Mucosa of stomach (tissue), 1 donor: Measurements from ENCODE around the gene SCO1.
A peak's percentile ranks its signal among the peaks of the same experiment; 100 is the strongest.
"Not testable (repeated sequence)": the region's sequence is repeated elsewhere in the genome, so short reads cannot be mapped to it uniquely, and the experiment has no call there.

Source experiments
- H3K27me3 ChIP-seq: one replicate; pipeline ENCODE4 v1.7.0; 2013; ENCODE audit warnings: mild to moderate bottlenecking, low read length; ENCODE audit not compliant: control insufficient read depth, insufficient read depth
- H3K36me3 ChIP-seq: one replicate; pipeline ENCODE4 v1.7.0; 2013; ENCODE audit warnings: low read length; ENCODE audit not compliant: control insufficient read depth, insufficient read depth
- H3K4me1 ChIP-seq: one replicate; pipeline ENCODE4 v1.7.0; 2013; ENCODE audit warnings: mild to moderate bottlenecking, low read length; ENCODE audit not compliant: control insufficient read depth, insufficient read depth
- H3K4me3 ChIP-seq: one replicate; pipeline ENCODE4 v1.7.0; 2013; ENCODE audit warnings: low read length
- H3K9ac ChIP-seq: one replicate; pipeline ENCODE4 v1.7.0; 2013; ENCODE audit warnings: mild to moderate bottlenecking, low read length, moderate library complexity
- H3K9me3 ChIP-seq: one replicate; pipeline ENCODE4 v1.7.0; 2013; ENCODE audit warnings: mild to moderate bottlenecking, low read length, moderate library complexity; ENCODE audit not compliant: control insufficient read depth
- donor health status: Pancreatic carcinoma.

Gene SCO1

DNA sequence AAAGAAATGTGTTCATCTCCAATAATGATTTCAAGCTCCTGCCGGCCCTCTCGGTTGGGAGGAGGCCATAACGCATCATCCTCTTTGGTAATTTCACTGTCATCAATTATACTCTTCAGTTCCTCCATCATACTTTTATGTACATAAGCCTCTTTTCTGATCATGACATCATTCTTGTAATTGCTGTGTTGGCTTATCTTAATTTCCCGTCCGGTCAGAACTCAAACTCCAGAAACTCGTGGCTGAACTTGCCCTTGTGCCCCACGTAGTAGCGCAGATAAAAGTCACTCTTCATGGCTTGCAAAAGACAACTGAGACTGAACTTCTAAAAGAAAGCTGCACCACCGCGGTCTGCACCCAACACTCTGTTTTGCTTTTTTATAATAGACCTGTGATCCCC lies 18.9 kb upstream of the SCO1 start:
- no peaks in the 10 kb centered on the region for H3K9me3 ChIP-seq
- peaks cover 7% of the 10 kb centered on the region for H3K36me3 ChIP-seq
- H3K27me3 ChIP-seq = no peaks in the 10 kb centered on the region
- H3K4me3 ChIP-seq = no peak overlapping the region
- no peak overlapping the region for H3K9ac ChIP-seq
- H3K4me1 ChIP-seq = no peaks in the 10 kb centered on the region

- no peaks in the 10 kb centered on the region for H3K4me1 ChIP-seq
- H3K36me3 ChIP-seq = peaks cover 7% of the 10 kb centered on the region
- H3K9ac ChIP-seq = no peak overlapping the region
- H3K4me3 ChIP-seq = no peak overlapping the region
- no peaks in the 10 kb centered on the region for H3K27me3 ChIP-seq
- no peaks in the 10 kb centered on the region for H3K9me3 ChIP-seq
These were observed 16.0 kb upstream of the SCO1 start for GRCh38 chr17:10713318-10713717.

DNA sequence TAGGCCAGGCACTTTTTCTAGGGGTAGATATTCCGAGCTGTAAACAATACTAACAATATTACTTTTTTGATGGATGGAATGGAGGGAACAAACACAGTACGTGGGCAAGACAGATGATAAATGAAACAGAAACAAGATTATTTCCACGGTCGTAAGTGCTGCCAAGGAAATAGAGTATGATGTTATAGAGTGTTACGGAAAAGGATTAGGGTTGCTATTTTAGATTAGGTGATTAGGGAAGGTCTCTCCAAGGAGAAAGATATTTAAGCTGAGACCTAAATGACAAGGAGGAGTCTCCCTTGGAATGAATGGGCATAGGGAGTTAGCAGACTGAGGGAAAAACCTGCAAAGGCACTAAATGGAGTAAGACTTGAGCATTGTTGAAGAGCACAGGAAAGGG lies 8.4 kb upstream of the SCO1 start:
- Histone ChIP-seq H3K27me3 (no peaks in the 10 kb centered on the region), H3K4me3 (no peak overlapping the region), H3K36me3 (peaks cover 8% of the 10 kb centered on the region), H3K9ac (no peak overlapping the region), H3K4me1 (no peaks in the 10 kb centered on the region), H3K9me3 (no peaks in the 10 kb centered on the region)

DNA sequence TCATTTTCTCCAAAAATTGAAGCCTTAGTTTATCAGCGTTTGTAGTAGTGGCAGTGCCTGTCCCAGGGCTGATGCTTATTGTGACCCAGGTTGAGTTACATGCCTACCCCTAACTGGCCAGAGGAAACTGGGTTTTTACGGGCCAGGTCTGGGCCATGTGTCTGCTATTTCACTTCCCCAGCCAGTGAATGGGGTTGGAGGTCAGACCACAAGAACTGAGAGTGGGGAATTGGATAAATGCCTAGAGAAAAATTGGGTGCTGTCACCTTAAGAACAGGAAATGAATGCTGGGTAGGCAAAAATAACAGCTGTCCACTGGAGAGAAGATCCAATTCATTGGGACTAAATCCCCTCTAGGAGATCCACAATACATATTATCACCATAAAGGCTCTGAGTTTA lies 5.2 kb upstream of the SCO1 start:
- no peaks in the 10 kb centered on the region for H3K9me3 ChIP-seq
- peaks cover 5% of the 10 kb centered on the region for H3K4me1 ChIP-seq
- H3K27me3 ChIP-seq = no peaks in the 10 kb centered on the region
- no peak overlapping the region for H3K9ac ChIP-seq
- H3K4me3 ChIP-seq = no peak overlapping the region
- peaks cover 5% of the 10 kb centered on the region for H3K36me3 ChIP-seq

DNA sequence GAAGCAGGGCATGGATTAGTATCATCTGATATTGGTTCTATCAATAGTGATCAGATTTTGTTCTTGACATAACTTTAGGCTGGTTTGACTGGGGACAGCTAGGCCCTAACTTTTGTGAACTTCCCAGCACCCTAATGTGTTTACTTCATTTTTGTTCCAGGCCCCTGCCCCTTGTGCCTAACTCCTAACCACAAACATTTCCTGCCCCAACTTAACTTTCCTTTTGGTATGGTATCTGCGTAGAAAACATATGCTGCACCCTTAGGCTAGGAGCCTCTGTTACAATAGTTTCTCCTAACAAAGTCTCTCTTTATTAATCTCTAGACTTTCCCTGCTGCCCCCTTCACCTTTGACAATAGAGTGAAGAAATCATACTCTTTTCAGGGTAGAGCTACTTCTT lies 2.5 kb upstream of the SCO1 start:
- Histone ChIP-seq H3K27me3 (no peaks in the 10 kb centered on the region), H3K36me3 (no peaks in the 10 kb centered on the region), H3K4me3 (no peak overlapping the region), H3K4me1 (peaks cover 13% of the 10 kb centered on the region), H3K9ac (no peak overlapping the region), H3K9me3 (no peaks in the 10 kb centered on the region)

DNA sequence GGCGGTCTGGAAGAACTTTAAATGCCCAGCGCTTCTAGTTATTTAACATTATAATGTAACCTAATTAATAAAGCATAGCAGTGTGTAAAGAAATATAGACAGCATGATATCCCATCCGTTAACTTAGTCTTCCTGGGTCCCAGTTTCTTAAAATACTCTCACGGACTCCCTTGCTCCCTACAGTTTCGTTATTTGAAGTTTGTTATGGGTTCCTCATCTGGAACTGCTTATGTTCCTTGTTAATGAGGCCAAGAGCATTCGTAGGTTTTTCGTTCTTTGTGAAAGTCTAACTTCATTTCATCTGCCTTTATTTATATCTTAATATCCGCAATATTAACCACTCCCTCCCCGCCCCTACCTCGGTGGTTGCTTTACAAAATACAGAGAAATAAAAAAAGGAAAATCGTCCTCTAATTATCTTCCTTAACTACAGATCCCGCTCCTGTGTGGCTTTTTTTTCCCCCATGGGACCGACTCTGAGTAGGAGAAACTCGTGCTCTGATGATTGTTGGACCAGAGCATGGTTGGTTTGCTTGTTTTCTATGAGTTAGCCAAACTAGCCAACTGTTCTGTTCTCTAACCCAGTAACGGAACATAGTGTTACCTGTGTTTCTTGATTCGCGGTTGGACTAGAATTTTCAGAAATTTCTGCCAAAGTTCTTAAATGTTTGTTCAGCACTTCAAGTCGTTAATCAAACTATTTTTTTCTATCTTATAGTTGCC lies 924 bp upstream of the SCO1 start:
- Histone ChIP-seq H3K27me3 (no peaks in the 10 kb centered on the region), H3K4me1 (peaks cover 13% of the 10 kb centered on the region), H3K9ac (peak overlapping the region; percentile 84), H3K36me3 (no peaks in the 10 kb centered on the region), H3K9me3 (no peaks in the 10 kb centered on the region), H3K4me3 (peak overlapping the region; percentile 72)

- H3K27me3 ChIP-seq, H3K9me3 ChIP-seq, H3K36me3 ChIP-seq, H3K9ac ChIP-seq, H3K4me3 ChIP-seq: not testable (repeated sequence)
- H3K4me1 ChIP-seq = peaks cover 13% of the 10 kb centered on the region
These were observed 1.4 kb downstream of the SCO1 start for GRCh38 chr17:10695875-10696407.

- Histone ChIP-seq H3K36me3 (no peaks in the 10 kb centered on the region), H3K4me3 (no peak overlapping the region), H3K9ac (no peak overlapping the region)
These were observed 9.8 kb downstream of the SCO1 start for GRCh38 chr17:10687499-10687898.

DNA sequence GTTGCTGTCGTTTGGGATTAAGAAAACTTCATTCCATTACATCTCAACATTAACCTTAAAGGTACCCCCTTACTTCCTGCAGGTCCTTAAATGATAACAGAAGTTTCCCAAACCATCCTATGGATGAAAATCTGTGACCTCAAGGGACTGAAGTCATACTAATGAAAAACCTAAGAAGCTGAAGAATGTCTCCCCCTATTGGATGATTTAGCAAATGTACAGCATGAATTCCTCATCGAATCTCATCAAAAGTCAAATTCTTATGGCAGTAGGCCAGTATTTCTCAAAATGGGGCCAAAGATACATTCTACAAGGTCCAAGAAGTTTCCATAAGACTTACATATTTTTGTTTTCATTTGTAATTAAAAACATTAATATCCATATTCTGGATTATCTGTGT lies 13.5 kb downstream of the SCO1 start:
- Histone ChIP-seq H3K36me3 (no peaks in the 10 kb centered on the region), H3K4me1 (no peaks in the 10 kb centered on the region), H3K27me3 (no peaks in the 10 kb centered on the region), H3K4me3 (no peak overlapping the region), H3K9ac (no peak overlapping the region), H3K9me3 (no peaks in the 10 kb centered on the region)

More at GRCh38 chr17:10687499-10687898, 9.8 kb downstream of the SCO1 start:
- no peaks in the 10 kb centered on the region for H3K27me3 ChIP-seq
- H3K4me1 ChIP-seq = no peaks in the 10 kb centered on the region
- H3K9me3 ChIP-seq = no peaks in the 10 kb centered on the region

GRCh38 chr17:10681866-10682446 lies 15.4 kb downstream of the SCO1 start:
- Histone ChIP-seq H3K36me3 (no peaks in the 10 kb centered on the region), H3K4me1 (no peaks in the 10 kb centered on the region), H3K9ac (no peak overlapping the region), H3K4me3 (no peak overlapping the region), H3K27me3 (no peaks in the 10 kb centered on the region), H3K9me3 (no peaks in the 10 kb centered on the region)

DNA sequence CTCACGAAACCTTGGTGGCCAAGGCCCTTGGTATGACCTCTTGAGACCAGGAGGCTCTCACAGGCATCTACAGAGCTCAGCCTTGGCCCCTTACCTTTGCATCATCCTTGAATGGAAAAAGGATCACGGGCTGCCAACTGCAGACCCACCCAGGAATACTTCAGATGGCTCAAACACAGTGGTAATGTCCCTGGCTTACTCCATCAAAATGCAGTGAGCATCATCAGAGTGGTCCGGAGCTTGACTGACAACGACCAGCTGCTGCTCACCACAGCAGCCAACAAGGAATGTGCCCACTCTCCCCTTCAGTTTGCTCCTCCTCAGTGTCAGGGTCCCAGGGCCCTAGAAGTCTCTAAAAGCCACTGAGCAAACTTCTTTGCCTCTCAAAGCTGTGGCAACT lies 22.6 kb downstream of the SCO1 start:
- no peaks in the 10 kb centered on the region for H3K27me3 ChIP-seq
- no peak overlapping the region for H3K9ac ChIP-seq
- no peak overlapping the region for H3K4me3 ChIP-seq
- no peaks in the 10 kb centered on the region for H3K9me3 ChIP-seq
- no peaks in the 10 kb centered on the region for H3K4me1 ChIP-seq
- no peaks in the 10 kb centered on the region for H3K36me3 ChIP-seq

DNA sequence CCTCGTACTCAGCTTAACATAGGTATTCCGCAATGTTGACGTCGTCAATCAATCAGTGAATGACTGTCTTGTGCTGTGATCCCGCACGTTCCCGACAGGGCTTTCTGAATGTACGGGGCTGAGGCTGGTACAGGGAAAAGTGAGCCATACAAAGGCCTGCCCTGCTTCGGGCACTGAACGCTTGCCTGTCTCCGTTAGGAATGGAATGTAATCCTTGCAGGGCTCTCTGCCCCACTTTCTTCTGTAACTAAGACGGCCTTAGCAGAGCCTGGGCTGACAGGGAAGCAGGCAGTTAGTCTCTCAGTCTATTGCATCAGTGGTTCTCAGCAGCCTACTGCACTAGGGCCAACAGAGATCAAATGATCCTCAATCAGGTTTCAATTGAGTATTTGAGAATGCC lies 24.0 kb downstream of the SCO1 start:
- no peaks in the 10 kb centered on the region for H3K36me3 ChIP-seq
- no peak overlapping the region for H3K4me3 ChIP-seq
- H3K9me3 ChIP-seq = no peaks in the 10 kb centered on the region
- no peaks in the 10 kb centered on the region for H3K4me1 ChIP-seq
- H3K27me3 ChIP-seq = no peaks in the 10 kb centered on the region
- H3K9ac ChIP-seq = no peak overlapping the region
